MG63 (cell line): ENCODE measurements around the gene TLK2. TPM values are rescaled to one million over a fixed set of nuclear protein-coding genes. Genes with fewer than 3 reads are reported as not detected.

Experiments
- DNase-seq: peaks from one replicate; pipeline ENCODE4 v3.0.0-alpha.2; 2020
- H3K27me3 ChIP-seq: fragments of 250-450 bp; sonication (Bioruptor Pico); 2 replicates; pipeline ENCODE4 v1.5.1; 2020; ENCODE audit warnings: mild to moderate bottlenecking, moderate library complexity
- H3K36me3 ChIP-seq: fragments of 250-450 bp; sonication (Bioruptor Pico); 2 replicates; pipeline ENCODE4 v1.5.1; 2020; ENCODE audit warnings: mild to moderate bottlenecking, moderate library complexity
- H3K4me3 ChIP-seq: fragments of 250-450 bp; sonication (Bioruptor Pico); 2 replicates; pipeline ENCODE4 v1.5.1; 2020; ENCODE audit warnings: mild to moderate bottlenecking, moderate library complexity
- H3K9me3 ChIP-seq: fragments of 250-450 bp; sonication (Bioruptor Pico); 2 replicates; pipeline ENCODE4 v1.5.1; 2020; ENCODE audit warnings: mild to moderate bottlenecking, moderate library complexity
- total RNA-seq: library from RNA; depleted of rRNA; stranded (reverse); fragments of >200 nt; shearing (Covaris generic); gene quantifications from 2 replicates; pipeline ENCODE4 v1.2.3, GENCODE V29; 2014; ENCODE audit warnings: low replicate concordance

Gene TLK2
- total RNA-seq, 1 experiment from 2014 or later = 27.7 TPM

GRCh38 chr17:62650587-62650986 lies 172.0 kb downstream of the TLK2 start:
- no peak for DNase-seq
- no peak overlapping the region for H3K4me3 ChIP-seq
- H3K9me3 ChIP-seq = no peaks in the 10 kb centered on the region
- H3K36me3 ChIP-seq = peaks cover 5% of the 10 kb centered on the region
- H3K27me3 ChIP-seq = no peaks in the 10 kb centered on the region

GRCh38 chr17:62652251-62653001 lies 173.8 kb downstream of the TLK2 start:
- DNase-seq = peak; percentile 90
- Histone ChIP-seq H3K36me3 (peaks cover 8% of the 10 kb centered on the region), H3K9me3 (no peaks in the 10 kb centered on the region), H3K4me3 (peak overlapping the region; percentile 12), H3K27me3 (no peaks in the 10 kb centered on the region)

- H3K9me3 ChIP-seq = no peaks in the 10 kb centered on the region
- H3K4me3 ChIP-seq = peak overlapping the region; percentile 12
- peak; percentile 64 for DNase-seq
- H3K36me3 ChIP-seq = peaks cover 12% of the 10 kb centered on the region
- no peaks in the 10 kb centered on the region for H3K27me3 ChIP-seq
Measured at GRCh38 chr17:62653002-62653825, 174.6 kb downstream of the TLK2 start.

GRCh38 chr17:62653826-62654761 lies 175.5 kb downstream of the TLK2 start:
- H3K27me3 ChIP-seq = no peaks in the 10 kb centered on the region
- peak; percentile 80 for DNase-seq
- H3K9me3 ChIP-seq = no peaks in the 10 kb centered on the region
- H3K4me3 ChIP-seq = no peak overlapping the region
- H3K36me3 ChIP-seq = peaks cover 14% of the 10 kb centered on the region

- Histone ChIP-seq H3K36me3 (peaks cover 14% of the 10 kb centered on the region), H3K27me3 (no peaks in the 10 kb centered on the region), H3K4me3 (no peak overlapping the region), H3K9me3 (peaks cover 2% of the 10 kb centered on the region)
- no peak for DNase-seq
Measured at GRCh38 chr17:62655656-62656055, 177.0 kb downstream of the TLK2 start.

GRCh38 chr17:62656446-62656845 lies 177.8 kb downstream of the TLK2 start:
- DNase-seq = no peak
- no peak overlapping the region for H3K4me3 ChIP-seq
- H3K9me3 ChIP-seq = peaks cover 8% of the 10 kb centered on the region
- peaks cover 14% of the 10 kb centered on the region for H3K36me3 ChIP-seq
- no peaks in the 10 kb centered on the region for H3K27me3 ChIP-seq

- Histone ChIP-seq H3K36me3 (peaks cover 14% of the 10 kb centered on the region), H3K27me3 (no peaks in the 10 kb centered on the region), H3K9me3 (peaks cover 8% of the 10 kb centered on the region), H3K4me3 (no peak overlapping the region)
- no peak for DNase-seq
Measured at GRCh38 chr17:62657145-62657665, 178.6 kb downstream of the TLK2 start.

GRCh38 chr17:62657690-62658089 lies 179.1 kb downstream of the TLK2 start:
- Histone ChIP-seq H3K27me3 (no peaks in the 10 kb centered on the region), H3K9me3 (peaks cover 8% of the 10 kb centered on the region), H3K4me3 (no peak overlapping the region), H3K36me3 (peaks cover 14% of the 10 kb centered on the region)
- DNase-seq = no peak

- H3K36me3 ChIP-seq = peaks cover 14% of the 10 kb centered on the region
- DNase-seq = no peak
Measured at GRCh38 chr17:62658136-62658920, 179.7 kb downstream of the TLK2 start.

GRCh38 chr17:62660629-62661118 lies 182.0 kb downstream of the TLK2 start:
- no peak overlapping the region for H3K4me3 ChIP-seq
- no peak for DNase-seq
- peaks cover 8% of the 10 kb centered on the region for H3K9me3 ChIP-seq
- no peaks in the 10 kb centered on the region for H3K27me3 ChIP-seq
- peaks cover 9% of the 10 kb centered on the region for H3K36me3 ChIP-seq

More at GRCh38 chr17:62658136-62658920, 179.7 kb downstream of the TLK2 start:
- H3K27me3 ChIP-seq = no peaks in the 10 kb centered on the region
- H3K9me3 ChIP-seq = peaks cover 8% of the 10 kb centered on the region
- no peak overlapping the region for H3K4me3 ChIP-seq

- peaks cover 8% of the 10 kb centered on the region for H3K9me3 ChIP-seq
- H3K27me3 ChIP-seq = no peaks in the 10 kb centered on the region
- no peak overlapping the region for H3K4me3 ChIP-seq
- DNase-seq = no peak
- peaks cover 7% of the 10 kb centered on the region for H3K36me3 ChIP-seq
Measured at GRCh38 chr17:62661337-62661736, 182.7 kb downstream of the TLK2 start.

GRCh38 chr17:62662855-62663254 lies 184.2 kb downstream of the TLK2 start:
- Histone ChIP-seq H3K27me3 (no peaks in the 10 kb centered on the region), H3K4me3 (no peak overlapping the region), H3K36me3 (peaks cover 7% of the 10 kb centered on the region), H3K9me3 (peaks cover 8% of the 10 kb centered on the region)
- DNase-seq = no peak
